Endodermal cell (in vitro differentiated cells): ENCODE measurements around the gene LSR. TPM values are rescaled to one million over a fixed set of nuclear protein-coding genes. Genes with fewer than 3 reads are reported as not detected.

Experiments
- DNase-seq: peaks from one replicate; pipeline ENCODE4 v3.0.0-alpha.2; 2017
- H3K27ac ChIP-seq: 2 replicates; pipeline ENCODE4 v1.5.1; 2013; ENCODE audit warnings: mild to moderate bottlenecking, low read depth, low read length, moderate library complexity
- H3K27me3 ChIP-seq: 2 replicates; pipeline ENCODE4 v1.6.1; 2013; ENCODE audit warnings: mild to moderate bottlenecking, low read length, moderate library complexity; ENCODE audit not compliant: insufficient read depth, control insufficient read depth, poor library complexity, severe bottlenecking
- H3K36me3 ChIP-seq: 2 replicates; pipeline ENCODE4 v1.7.0; 2013; ENCODE audit warnings: mild to moderate bottlenecking, low read length, moderate library complexity; ENCODE audit not compliant: control insufficient read depth, insufficient read depth
- H3K4me1 ChIP-seq: one replicate; pipeline ENCODE4 v1.7.0; 2013; ENCODE audit warnings: low read length; ENCODE audit not compliant: control insufficient read depth, insufficient read depth
- H3K4me3 ChIP-seq: 2 replicates; pipeline ENCODE4 v1.5.1; 2013; ENCODE audit warnings: mild to moderate bottlenecking, low read length, moderate library complexity
- H3K9ac ChIP-seq: 2 replicates; pipeline ENCODE4 v1.6.1; 2013; ENCODE audit warnings: mild to moderate bottlenecking, low read length, moderate library complexity; ENCODE audit not compliant: poor library complexity, severe bottlenecking; ENCODE audit errors: extremely low read depth
- H3K9me3 ChIP-seq: 2 replicates; pipeline ENCODE4 v1.6.1; 2013; ENCODE audit warnings: mild to moderate bottlenecking, low read length, moderate library complexity; ENCODE audit not compliant: control insufficient read depth
- H3K27ac Mint-ChIP-seq: 2 replicates; pipeline ENCODE4 v1.8.0; 2020; ENCODE audit warnings: mixed read lengths
- H3K27me3 Mint-ChIP-seq: 2 replicates; pipeline ENCODE4 v1.8.0; 2021; ENCODE audit warnings: mild to moderate bottlenecking, mixed read lengths; ENCODE audit not compliant: insufficient read depth
- H3K36me3 Mint-ChIP-seq: 2 replicates; pipeline ENCODE4 v1.8.0; 2020; ENCODE audit warnings: low read depth, mixed read lengths
- H3K4me1 Mint-ChIP-seq: 2 replicates; pipeline ENCODE4 v1.8.0; 2020; ENCODE audit warnings: mixed read lengths
- H3K4me3 Mint-ChIP-seq: 2 replicates; pipeline ENCODE4 v1.8.0; 2020; ENCODE audit warnings: mild to moderate bottlenecking, moderate library complexity, mixed read lengths
- H3K9me3 Mint-ChIP-seq: 2 replicates; pipeline ENCODE4 v1.8.0; 2020; ENCODE audit warnings: mild to moderate bottlenecking, mixed read lengths
- CTCF ChIP-seq: fragments of 200-600 bp; sonication (generic); conservative IDR thresholded peaks from 2 replicates; pipeline ENCODE4 v1.5.0; 2021; ENCODE audit warnings: antibody characterized with exemption, mild to moderate bottlenecking
- whole genome bisulfite sequencing, 2 experiments: methylation state at CpG; one replicate each; pipeline versions ENCODE4 v1.1.5 to v1.1.7; 2013; ENCODE audit warnings: missing lambda C conversion rate in 2 of 2, mixed read lengths in 1 of 2; ENCODE audit not compliant: insufficient coverage in 1 of 2, insufficient read length in 1 of 2; 5-methylcytosine and 5-hydroxymethylcytosine counted together
- total RNA-seq, 2 donors: library from RNA; stranded (reverse); fragmentation: NEBNext Ultra II Directional in 1 of 2; extraction: Animal tissue kit (Norgen Biotek cat#: 25700) in 1 of 2; gene quantifications; 2 replicates in 1 of 2; 3 replicates in 1 of 2; pipeline ENCODE4 v1.2.1, GENCODE V29; 2021

LSR gene
- total RNA-seq, 2 donors from 2014 or later: 112 to 170 TPM

GRCh38 chr19:35240327-35240726 is 8.5 kb upstream of the LSR start:
- no peaks in the 10 kb centered on the region for H3K27me3 ChIP-seq
- Mint-ChIP-seq H3K27me3 (no peaks in the 10 kb centered on the region), H3K4me3 (no peak overlapping the region), H3K36me3 (no peaks in the 10 kb centered on the region), H3K9me3 (peaks cover 39% of the 10 kb centered on the region), H3K4me1 (no peaks in the 10 kb centered on the region), H3K27ac (no peak overlapping the region)
- H3K9ac ChIP-seq: no peak overlapping the region
- 100% methylated on average over 1 of the region's 1 CpG for WGBS, 2 experiments
- H3K9me3 ChIP-seq: peaks cover 24% of the 10 kb centered on the region
- no peaks in the 10 kb centered on the region for H3K4me1 ChIP-seq
- H3K27ac ChIP-seq: no peak overlapping the region
- no peak for DNase-seq
- no peak for TF ChIP-seq CTCF
- H3K36me3 ChIP-seq: no peaks in the 10 kb centered on the region
- no peak overlapping the region for H3K4me3 ChIP-seq

GRCh38 chr19:35241417-35241816 is 7.4 kb upstream of the LSR start:
- no peak overlapping the region for H3K4me3 Mint-ChIP-seq
- H3K9me3 ChIP-seq: peaks cover 24% of the 10 kb centered on the region
- no peaks in the 10 kb centered on the region for H3K27me3 ChIP-seq
- no peaks in the 10 kb centered on the region for H3K4me1 ChIP-seq
- no peaks in the 10 kb centered on the region for H3K36me3 ChIP-seq
- H3K27ac ChIP-seq: no peak overlapping the region
- 100% methylated on average over 1 of the region's 1 CpG; no CpG with 5 or more reads in 1 of the 2 experiments for WGBS, 2 experiments
- H3K9me3 Mint-ChIP-seq: peaks cover 40% of the 10 kb centered on the region
- H3K36me3 Mint-ChIP-seq: no peaks in the 10 kb centered on the region
- no peak overlapping the region for H3K4me3 ChIP-seq
- H3K27ac Mint-ChIP-seq: no peak overlapping the region
- H3K4me1 Mint-ChIP-seq: no peaks in the 10 kb centered on the region
- no peak for DNase-seq
- no peak overlapping the region for H3K9ac ChIP-seq
- no peaks in the 10 kb centered on the region for H3K27me3 Mint-ChIP-seq
- no peak for TF ChIP-seq CTCF

- Histone ChIP-seq H3K4me1 (peaks cover 8% of the 10 kb centered on the region), H3K9me3 (peaks cover 7% of the 10 kb centered on the region), H3K36me3 (peaks cover 16% of the 10 kb centered on the region), H3K27me3 (no peaks in the 10 kb centered on the region), H3K9ac (no peak overlapping the region), H3K4me3 (no peak overlapping the region), H3K27ac (no peak overlapping the region)
- WGBS, 2 experiments: 96 to 100% methylated on average over 3 to 4 of the region's 4 CpGs
- no peak for DNase-seq
- Mint-ChIP-seq H3K4me1 (peaks cover 20% of the 10 kb centered on the region), H3K27me3 (no peaks in the 10 kb centered on the region), H3K27ac (no peak overlapping the region), H3K4me3 (no peak overlapping the region), H3K36me3 (peaks cover 20% of the 10 kb centered on the region), H3K9me3 (peaks cover 12% of the 10 kb centered on the region)
- no peak for TF ChIP-seq CTCF
Observed at GRCh38 chr19:35246466-35247092, 2.2 kb upstream of the LSR start.
